SKM-1 (cell line): Measurements from ENCODE around the gene GLS.
A peak's percentile ranks its signal among the peaks of the same experiment; 100 is the strongest.
"Not testable (repeated sequence)": the region's sequence is repeated elsewhere in the genome, so short reads cannot be mapped to it uniquely, and the experiment has no call there.

Experiments used
- DNase-seq: peaks from one replicate; lab custom pipeline; 2025; ENCODE audit not compliant: unreplicated experiment; lab: John Stamatoyannopoulos, UW

The GLS gene

GRCh38 chr2:190855245-190855644 is 25.4 kb upstream of the GLS start:
- no peak for DNase-seq

GRCh38 chr2:190856985-190857384 is 23.6 kb upstream of the GLS start:
- no peak for DNase-seq

GRCh38 chr2:190858817-190859216 is 21.8 kb upstream of the GLS start:
- no peak for DNase-seq

GRCh38 chr2:190859347-190860297 is 21.0 kb upstream of the GLS start:
- DNase-seq = no peak

GRCh38 chr2:190860985-190861680 is 19.5 kb upstream of the GLS start:
- DNase-seq = no peak

- not testable (repeated sequence) for DNase-seq
These were observed 18.5 kb upstream of the GLS start for GRCh38 chr2:190862128-190862527.

- no peak for DNase-seq
These were observed 18.0 kb upstream of the GLS start for GRCh38 chr2:190862571-190862991.

GRCh38 chr2:190863946-190864345 is 16.7 kb upstream of the GLS start:
- DNase-seq = no peak

GRCh38 chr2:190864375-190864774 is 16.2 kb upstream of the GLS start:
- no peak for DNase-seq

- DNase-seq = no peak
These were observed 13.4 kb upstream of the GLS start for GRCh38 chr2:190867212-190867611.

- DNase-seq = no peak
These were observed 12.8 kb upstream of the GLS start for GRCh38 chr2:190867832-190868231.

GRCh38 chr2:190869721-190870120 is 10.9 kb upstream of the GLS start:
- DNase-seq = no peak

GRCh38 chr2:190873451-190873850 is 7.2 kb upstream of the GLS start:
- not testable (repeated sequence) for DNase-seq

GRCh38 chr2:190875891-190876290 is 4.7 kb upstream of the GLS start:
- DNase-seq = no peak

GRCh38 chr2:190876631-190877030 is 4.0 kb upstream of the GLS start:
- no peak for DNase-seq

- DNase-seq = peak; percentile 27
These were observed 3.2 kb upstream of the GLS start for GRCh38 chr2:190877436-190877835.

GRCh38 chr2:190879474-190880377 is 895 bp upstream of the GLS start:
- DNase-seq = no peak

GRCh38 chr2:190881084-190881597 is 520 bp downstream of the GLS start:
- DNase-seq = no peak

- DNase-seq = peak; percentile 71
These were observed 1.2 kb downstream of the GLS start for GRCh38 chr2:190881598-190882410.

- DNase-seq = no peak
These were observed 1.8 kb downstream of the GLS start for GRCh38 chr2:190882411-190882766.
